Measurements from ENCODE around the gene C4BPA.

Gene C4BPA

DNA sequence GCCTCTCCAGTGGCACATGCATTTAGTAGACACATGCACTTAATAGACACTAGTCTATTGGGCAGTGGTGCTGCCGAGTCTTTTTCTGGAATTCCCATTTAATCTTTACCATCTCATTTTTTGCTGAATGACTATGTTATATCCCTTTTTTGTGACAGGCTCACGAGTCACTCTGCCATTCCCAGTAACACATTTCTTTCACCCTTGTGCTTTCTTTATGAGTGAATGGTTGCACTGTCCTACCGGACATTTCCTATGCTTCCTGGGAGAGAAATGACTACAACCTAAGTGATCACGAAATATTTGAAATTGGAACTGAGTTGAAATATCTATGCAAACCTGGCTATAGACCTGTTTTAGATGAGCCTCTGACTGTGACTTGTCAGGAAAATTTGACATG is 70.9 kb downstream of the C4BPA start:
- H3K36me3 ChIP-seq (ENCODE audit: insufficient read depth, low read length), result no peaks in the 10 kb centered on the region
- H2AFZ ChIP-seq (ENCODE audit: low read length), result no peak overlapping the region
- H3K9ac ChIP-seq (ENCODE audit: low read depth, low read length, poor library complexity, severe bottlenecking), result no peak overlapping the region
- H3K79me2 ChIP-seq (ENCODE audit: insufficient read depth, low read length), result no peaks in the 10 kb centered on the region
- no peak overlapping the region for H3K4me2 ChIP-seq (ENCODE audit: low read depth, low read length, poor library complexity, severe bottlenecking)
- H3F3A ChIP-seq (ENCODE audit: low read depth), result no peaks in the 10 kb centered on the region
- H3K27me3 ChIP-seq (ENCODE audit: insufficient read depth, low read length, poor library complexity, severe bottlenecking), result no peaks in the 10 kb centered on the region
- no peaks in the 10 kb centered on the region for H3K4me1 ChIP-seq (ENCODE audit: insufficient read depth, low read length, poor library complexity, severe bottlenecking)
- TF ChIP-seq EZH2phosphoT487 (IDR thresholded peaks at IDR 0.05; ENCODE audit: borderline replicate concordance), result no peak
- TF ChIP-seq, protein P1, sequence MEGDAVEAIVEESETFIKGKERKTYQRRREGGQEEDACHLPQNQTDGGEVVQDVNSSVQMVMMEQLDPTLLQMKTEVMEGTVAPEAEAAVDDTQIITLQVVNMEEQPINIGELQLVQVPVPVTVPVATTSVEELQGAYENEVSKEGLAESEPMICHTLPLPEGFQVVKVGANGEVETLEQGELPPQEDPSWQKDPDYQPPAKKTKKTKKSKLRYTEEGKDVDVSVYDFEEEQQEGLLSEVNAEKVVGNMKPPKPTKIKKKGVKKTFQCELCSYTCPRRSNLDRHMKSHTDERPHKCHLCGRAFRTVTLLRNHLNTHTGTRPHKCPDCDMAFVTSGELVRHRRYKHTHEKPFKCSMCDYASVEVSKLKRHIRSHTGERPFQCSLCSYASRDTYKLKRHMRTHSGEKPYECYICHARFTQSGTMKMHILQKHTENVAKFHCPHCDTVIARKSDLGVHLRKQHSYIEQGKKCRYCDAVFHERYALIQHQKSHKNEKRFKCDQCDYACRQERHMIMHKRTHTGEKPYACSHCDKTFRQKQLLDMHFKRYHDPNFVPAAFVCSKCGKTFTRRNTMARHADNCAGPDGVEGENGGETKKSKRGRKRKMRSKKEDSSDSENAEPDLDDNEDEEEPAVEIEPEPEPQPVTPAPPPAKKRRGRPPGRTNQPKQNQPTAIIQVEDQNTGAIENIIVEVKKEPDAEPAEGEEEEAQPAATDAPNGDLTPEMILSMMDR (conservative IDR thresholded peaks at IDR 0.05; ENCODE audit: low read length), result no peak
- 0 out of 2 replicates have a peak, but pooled peaks cover 4% of the 10 kb centered on the region for H3K9me2 ChIP-seq (replicated peaks; ENCODE audit: low read depth, low read length)
- no peak overlapping the region for H3K4me3 ChIP-seq (ENCODE audit: low read length, poor library complexity, severe bottlenecking)
- no peaks in the 10 kb centered on the region for H4K20me1 ChIP-seq (ENCODE audit: insufficient read depth, low read length, poor library complexity, severe bottlenecking)
- H3K9me3 ChIP-seq (ENCODE audit: insufficient read depth, low read depth, low read length), result no peaks in the 10 kb centered on the region

DNA sequence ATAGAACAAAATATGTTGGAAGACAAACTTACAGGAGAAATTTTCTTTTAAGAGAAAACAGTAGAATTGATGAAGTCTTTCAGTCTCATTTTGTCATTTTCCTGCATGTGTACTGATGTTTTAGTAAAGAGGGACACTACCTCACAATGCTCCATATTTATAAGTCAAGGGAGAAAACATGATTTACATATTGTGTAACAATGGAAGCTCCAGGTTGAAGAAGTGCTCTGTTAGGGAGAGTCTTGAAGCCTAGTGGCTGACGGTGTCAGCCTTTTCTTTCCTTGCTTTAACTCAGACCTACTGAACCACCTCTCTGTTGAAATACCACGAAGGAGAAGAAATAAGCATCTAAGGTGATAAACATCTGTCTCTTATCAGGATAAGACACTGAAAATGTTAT is 75.0 kb downstream of the C4BPA start:
- Histone ChIP-seq H3K4me2 (ENCODE audit: low read depth, low read length, poor library complexity, severe bottlenecking) (no peak overlapping the region), H3K9me2 (replicated peaks; ENCODE audit: low read depth, low read length) (no peaks in the 10 kb centered on the region), H2AFZ (ENCODE audit: low read length) (no peak overlapping the region), H3K4me3 (ENCODE audit: low read length, poor library complexity, severe bottlenecking) (no peak overlapping the region), H3K36me3 (ENCODE audit: insufficient read depth, low read length) (no peaks in the 10 kb centered on the region), H3K27me3 (ENCODE audit: insufficient read depth, low read length, poor library complexity, severe bottlenecking) (no peaks in the 10 kb centered on the region), H3K4me1 (ENCODE audit: insufficient read depth, low read length, poor library complexity, severe bottlenecking) (no peaks in the 10 kb centered on the region), H3K9ac (ENCODE audit: low read depth, low read length, poor library complexity, severe bottlenecking) (no peak overlapping the region), H3K9me3 (ENCODE audit: insufficient read depth, low read depth, low read length) (no peaks in the 10 kb centered on the region), H3K79me2 (ENCODE audit: insufficient read depth, low read length) (no peaks in the 10 kb centered on the region), H3F3A (ENCODE audit: low read depth) (no peaks in the 10 kb centered on the region), H4K20me1 (ENCODE audit: insufficient read depth, low read length, poor library complexity, severe bottlenecking) (no peaks in the 10 kb centered on the region)
- TF ChIP-seq, protein P1 (conservative IDR thresholded peaks at IDR 0.05; ENCODE audit: low read length), result no peak

DNA sequence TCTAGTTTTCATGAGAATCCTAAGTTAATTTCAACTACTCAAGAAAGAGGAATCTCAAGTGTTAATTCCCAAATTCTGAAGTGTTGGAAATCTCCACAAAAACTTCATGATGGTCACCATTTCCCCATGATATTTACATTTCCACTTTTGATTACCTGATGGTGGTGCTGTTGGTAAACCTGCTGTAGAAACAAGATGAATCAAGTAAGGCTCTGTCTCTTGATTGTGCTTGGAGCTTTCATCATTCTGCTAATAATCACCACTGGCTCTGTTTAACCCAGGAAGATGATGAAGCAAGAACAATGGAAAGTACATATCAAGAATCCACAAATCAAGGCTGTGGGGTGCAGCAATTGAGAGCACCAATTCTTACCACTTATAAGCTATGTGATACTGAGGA is 77.8 kb downstream of the C4BPA start:
- Histone ChIP-seq H2AFZ (ENCODE audit: low read length) (no peak overlapping the region), H3K9ac (ENCODE audit: low read depth, low read length, poor library complexity, severe bottlenecking) (no peak overlapping the region), H3K4me2 (ENCODE audit: low read depth, low read length, poor library complexity, severe bottlenecking) (no peak overlapping the region), H3K9me2 (replicated peaks; ENCODE audit: low read depth, low read length) (no peaks in the 10 kb centered on the region), H3K79me2 (ENCODE audit: insufficient read depth, low read length) (no peaks in the 10 kb centered on the region), H3K4me1 (ENCODE audit: insufficient read depth, low read length, poor library complexity, severe bottlenecking) (no peaks in the 10 kb centered on the region), H4K20me1 (ENCODE audit: insufficient read depth, low read length, poor library complexity, severe bottlenecking) (no peaks in the 10 kb centered on the region), H3K9me3 (ENCODE audit: insufficient read depth, low read depth, low read length) (no peaks in the 10 kb centered on the region), H3F3A (ENCODE audit: low read depth) (no peaks in the 10 kb centered on the region), H3K36me3 (ENCODE audit: insufficient read depth, low read length) (no peaks in the 10 kb centered on the region), H3K27me3 (ENCODE audit: insufficient read depth, low read length, poor library complexity, severe bottlenecking) (no peaks in the 10 kb centered on the region), H3K4me3 (ENCODE audit: low read length, poor library complexity, severe bottlenecking) (no peak overlapping the region)
- TF ChIP-seq EZH2phosphoT487 (IDR thresholded peaks at IDR 0.05; ENCODE audit: borderline replicate concordance), result no peak
- TF ChIP-seq, protein P1 (conservative IDR thresholded peaks at IDR 0.05; ENCODE audit: low read length), result peak; percentile 46
